HG02943 (cell line): ENCODE measurements around the gene CRP.
"Not testable (repeated sequence)": the region's sequence is repeated elsewhere in the genome, so short reads cannot be mapped to it uniquely, and the experiment has no call there.

Experiments used
- ATAC-seq: cut with Tn5 transposase; IDR thresholded peaks from one replicate; pipeline ENCODE4 v1.9.1; 2021; ENCODE audit warnings: mild to moderate bottlenecking, low read depth, moderate library complexity; ENCODE audit not compliant: unreplicated experiment

The CRP gene, protein sequence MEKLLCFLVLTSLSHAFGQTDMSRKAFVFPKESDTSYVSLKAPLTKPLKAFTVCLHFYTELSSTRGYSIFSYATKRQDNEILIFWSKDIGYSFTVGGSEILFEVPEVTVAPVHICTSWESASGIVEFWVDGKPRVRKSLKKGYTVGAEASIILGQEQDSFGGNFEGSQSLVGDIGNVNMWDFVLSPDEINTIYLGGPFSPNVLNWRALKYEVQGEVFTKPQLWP

DNA sequence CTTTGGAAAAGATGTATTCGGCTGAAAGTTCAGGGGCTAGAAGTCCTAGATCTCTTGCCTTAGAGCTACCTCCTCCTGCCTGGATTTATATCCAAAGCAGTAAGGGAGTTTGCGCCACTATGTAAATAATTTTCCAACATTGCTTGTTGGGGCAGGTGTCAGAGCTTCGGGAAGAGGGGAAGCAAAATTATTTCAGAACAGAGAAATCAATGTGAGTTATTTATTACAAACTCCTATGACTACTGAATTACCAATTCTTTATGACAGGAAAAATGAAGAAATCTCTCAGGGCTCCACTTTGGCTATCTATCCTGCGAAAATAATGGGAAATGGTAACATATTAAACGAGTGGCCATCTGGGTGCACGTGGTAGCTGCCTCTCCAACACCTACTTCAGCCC lies at the start of gene CRP:
Gene CRP (minus strand): TSS at position 61 of the 400 bp plus-strand sequence. CDS start 104 bp downstream, outside the sequence.
- no peak for ATAC-seq

DNA sequence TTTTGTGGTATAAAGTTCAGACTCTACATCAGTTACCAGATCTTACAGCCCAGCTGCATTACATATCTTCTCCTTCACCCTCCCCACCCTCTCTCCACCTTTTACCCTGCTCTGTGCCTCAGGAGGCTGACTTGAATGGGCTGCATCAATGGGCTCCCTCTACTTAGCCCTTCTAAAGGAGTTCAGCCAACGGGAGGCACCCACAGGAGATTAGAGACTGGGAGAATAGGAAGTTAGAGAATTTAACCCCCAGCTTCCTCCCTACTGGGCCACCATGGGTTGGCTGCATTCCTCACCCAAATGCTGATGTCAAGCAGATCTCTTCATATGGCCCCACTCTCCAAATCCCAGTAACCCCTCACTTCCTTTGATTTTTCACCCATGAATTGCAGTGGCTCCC lies 49.3 kb upstream of the CRP start:
- no peak for ATAC-seq

DNA sequence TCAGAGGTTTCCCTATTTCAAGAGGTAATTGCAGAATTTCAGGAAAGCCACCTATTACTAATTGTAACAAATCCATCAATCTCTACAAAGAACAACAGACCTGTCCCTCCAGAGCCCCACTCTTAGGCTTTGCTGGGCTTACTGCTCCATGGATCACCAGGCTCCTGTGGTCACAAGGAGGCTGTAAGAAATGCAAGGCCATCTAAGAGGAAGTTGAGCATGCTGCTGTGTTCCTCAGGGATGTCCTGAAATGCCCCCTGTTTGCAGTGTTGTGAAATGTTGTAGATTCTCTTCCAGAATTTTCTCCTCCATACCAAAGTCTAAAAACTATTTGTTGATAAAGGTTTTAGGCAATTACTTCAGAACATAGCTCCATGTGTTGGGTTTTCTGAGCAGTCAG lies 42.0 kb upstream of the CRP start:
- no peak for ATAC-seq

DNA sequence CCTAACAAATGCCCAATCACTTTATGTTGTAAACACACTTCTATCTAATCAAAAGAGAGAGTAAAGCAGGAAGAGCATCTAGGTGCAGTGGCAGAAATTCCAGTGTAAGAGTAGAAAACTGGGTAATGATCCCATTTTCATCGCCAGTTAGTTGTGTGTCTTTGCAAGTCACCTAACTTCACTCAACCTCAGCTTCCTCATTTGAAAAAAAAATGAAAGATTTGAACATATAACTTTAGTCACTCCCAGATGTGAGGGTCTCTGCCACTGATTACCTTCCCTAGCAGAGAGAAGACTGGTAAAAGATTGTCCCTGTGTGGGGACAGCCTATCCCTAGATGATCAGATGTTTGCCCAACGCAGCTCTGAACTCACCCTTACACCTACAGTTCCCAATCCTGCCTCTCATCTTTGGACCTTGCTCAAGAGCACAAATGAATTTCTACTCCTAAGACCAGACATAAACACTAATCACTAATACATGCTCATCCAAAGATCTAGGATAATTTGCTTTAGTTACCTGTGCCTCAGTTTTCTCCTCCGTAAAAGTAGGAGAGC lies 41.1 kb upstream of the CRP start:
- no peak for ATAC-seq

DNA sequence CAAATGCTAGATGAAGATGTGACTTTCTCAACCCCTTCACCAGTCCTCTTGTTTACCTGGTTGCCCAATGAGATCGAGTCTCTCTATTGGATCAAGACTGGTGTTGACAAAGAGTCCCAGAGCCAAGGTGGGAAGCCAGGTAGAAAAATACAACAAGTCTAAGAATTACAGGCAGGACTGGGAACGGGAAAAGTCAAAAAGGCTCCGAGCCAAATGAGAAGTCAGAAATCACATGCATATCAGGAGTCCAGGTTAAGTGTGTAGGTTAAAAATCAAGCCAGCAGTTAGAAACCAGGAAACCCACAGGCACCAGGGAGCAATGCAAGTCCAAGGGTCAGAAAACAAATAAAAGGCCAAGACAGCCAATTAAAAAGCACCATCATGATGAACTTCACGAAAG lies 39.0 kb upstream of the CRP start:
- no peak for ATAC-seq

DNA sequence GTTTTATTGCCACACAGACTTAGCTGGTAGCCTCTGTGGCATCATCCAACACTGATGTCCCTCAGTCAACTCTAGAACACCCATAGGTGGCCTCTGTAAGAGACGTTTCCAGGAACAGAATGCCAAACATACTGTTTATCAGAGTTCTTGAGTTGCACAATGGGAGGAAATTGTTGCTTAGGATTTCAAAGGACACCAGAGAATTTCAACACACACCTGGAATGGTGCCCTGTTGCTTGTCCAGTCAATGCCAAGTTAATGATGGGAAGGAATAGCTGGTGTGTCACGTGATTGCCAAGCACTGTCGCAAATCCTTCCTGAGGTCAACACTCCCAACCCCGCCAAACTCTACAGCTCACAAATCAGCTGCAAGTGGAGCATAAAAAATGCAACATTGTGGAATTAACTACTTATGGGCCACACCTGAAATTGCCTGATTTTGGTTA lies 37.8 kb upstream of the CRP start:
- no peak for ATAC-seq

DNA sequence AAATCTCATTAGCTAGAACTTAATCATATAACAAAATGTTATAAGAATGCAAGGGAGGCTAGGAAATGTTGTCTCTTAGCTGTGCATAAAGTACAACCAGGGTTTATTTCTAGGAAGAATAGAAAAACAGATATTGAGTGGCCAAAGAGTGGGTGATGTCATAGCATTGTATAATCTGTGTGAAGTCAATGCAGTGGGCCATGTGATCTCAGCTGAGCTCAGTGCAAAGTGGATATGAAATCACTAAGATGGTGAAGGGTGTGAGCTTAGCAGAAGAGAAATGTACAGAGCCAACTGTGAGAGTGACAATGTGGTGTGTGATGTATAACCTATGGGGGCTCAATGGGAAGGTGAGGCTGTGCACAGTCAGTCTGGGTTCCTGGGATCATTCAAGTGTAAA lies 36.6 kb upstream of the CRP start:
- ATAC-seq, result no peak

DNA sequence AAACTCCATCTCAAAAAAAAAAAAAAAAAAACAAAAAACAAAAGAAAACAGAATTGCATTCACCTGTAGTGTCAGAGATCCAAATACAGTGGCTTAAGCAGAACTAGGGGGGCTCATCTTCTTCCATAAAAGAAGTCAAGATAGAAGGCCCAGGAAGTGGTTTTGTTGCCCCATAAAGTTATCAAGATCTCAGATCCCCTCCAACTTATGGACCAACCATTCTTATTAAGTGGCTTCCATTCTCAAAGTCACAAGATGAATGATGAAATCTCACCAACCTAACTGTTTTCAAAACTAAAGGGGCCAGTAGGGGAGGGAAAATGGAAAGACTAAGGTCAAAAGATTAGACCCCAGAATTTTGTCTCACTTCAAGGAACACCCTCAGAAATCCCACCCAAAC lies 36.2 kb upstream of the CRP start:
- no peak for ATAC-seq

DNA sequence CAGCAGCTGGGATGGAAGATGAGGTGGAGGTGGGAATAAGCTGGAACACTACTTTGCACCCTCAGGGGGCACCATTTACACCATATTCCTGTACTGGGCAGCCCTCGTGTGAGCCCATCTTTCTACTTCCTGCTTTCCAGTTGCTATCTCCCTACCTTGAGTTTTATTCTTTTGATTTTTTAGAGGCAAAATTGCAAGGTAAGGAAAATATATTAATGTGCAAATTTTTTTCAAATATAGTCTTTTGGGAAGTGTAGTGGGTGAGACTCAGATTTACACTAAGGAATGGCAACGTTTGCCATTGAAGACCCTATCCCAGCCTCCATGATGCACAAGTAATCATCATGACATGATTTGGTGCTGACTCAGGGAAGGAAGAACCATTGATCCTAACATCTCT lies 35.2 kb upstream of the CRP start:
- ATAC-seq, result no peak

DNA sequence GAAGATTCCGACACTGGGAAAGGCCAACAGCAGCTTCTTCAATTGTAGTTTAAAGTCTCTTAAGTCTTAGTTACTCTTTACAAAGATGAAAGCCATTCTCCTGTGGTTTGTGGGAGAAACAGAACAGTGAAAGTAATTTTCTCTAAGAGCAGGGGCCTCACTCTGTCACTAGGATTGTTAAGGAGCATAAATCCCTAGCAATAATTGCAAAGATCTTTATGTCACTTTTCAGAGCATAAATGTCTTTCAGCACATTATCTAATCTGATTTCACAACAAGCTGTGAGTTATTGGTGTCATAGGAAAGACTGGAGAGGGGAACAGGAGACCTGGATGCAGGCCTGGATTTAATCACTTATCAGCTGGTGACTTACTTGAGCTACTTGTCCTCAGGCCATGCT lies 34.0 kb upstream of the CRP start:
- ATAC-seq, result no peak

DNA sequence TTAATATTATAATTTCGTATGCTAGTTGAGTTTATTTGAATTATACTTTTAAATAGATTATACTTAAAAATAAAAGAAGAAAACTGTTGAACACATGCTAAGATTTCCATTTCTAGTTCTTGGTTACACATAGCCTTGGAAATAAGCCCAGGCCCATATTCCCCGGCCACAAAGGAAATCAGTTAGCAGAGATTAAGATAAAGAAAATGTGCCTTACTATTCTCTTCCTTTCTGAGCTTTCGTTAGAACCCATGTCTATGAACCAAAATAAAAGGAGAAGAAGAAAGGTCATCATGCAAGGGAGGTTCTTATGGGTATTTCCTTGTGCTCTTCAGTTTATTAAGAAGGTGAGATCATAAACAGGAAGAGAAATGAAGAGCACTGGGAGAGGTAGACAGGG lies 32.3 kb upstream of the CRP start:
- no peak for ATAC-seq

DNA sequence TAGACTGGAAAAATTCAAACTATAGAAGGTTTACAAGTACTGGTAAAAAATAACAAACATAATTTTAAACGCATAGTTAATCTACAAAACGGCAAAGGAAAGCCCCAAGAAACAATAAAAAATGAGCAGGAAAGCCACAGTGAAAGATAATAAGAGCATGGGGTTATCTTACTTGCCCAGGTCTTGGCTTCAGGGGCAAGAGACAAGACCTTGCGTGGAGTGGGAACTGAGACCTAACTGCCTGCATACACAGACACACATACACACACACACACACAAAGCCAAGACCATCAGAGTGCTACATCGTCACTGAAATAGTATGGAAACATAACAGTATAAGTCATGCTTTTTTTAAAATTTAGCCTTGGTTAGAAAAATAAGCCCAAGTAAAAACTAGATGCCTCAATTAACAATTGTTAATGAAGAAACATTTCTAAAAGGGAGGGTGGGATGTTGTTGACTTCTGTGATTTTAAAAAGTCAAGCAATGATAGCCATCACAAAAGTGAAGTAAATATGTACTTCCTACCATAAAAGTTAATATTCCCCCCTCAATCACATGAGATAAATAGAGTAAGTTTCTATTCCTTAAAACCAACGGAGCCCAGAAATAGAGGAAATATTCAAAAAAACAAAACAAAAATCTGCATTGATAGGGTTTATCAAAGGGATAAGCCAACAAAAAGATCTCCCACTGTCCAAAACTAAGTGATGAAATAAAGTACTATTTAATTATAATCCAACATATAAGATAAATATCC lies 29.4 kb upstream of the CRP start:
- ATAC-seq, result no peak

DNA sequence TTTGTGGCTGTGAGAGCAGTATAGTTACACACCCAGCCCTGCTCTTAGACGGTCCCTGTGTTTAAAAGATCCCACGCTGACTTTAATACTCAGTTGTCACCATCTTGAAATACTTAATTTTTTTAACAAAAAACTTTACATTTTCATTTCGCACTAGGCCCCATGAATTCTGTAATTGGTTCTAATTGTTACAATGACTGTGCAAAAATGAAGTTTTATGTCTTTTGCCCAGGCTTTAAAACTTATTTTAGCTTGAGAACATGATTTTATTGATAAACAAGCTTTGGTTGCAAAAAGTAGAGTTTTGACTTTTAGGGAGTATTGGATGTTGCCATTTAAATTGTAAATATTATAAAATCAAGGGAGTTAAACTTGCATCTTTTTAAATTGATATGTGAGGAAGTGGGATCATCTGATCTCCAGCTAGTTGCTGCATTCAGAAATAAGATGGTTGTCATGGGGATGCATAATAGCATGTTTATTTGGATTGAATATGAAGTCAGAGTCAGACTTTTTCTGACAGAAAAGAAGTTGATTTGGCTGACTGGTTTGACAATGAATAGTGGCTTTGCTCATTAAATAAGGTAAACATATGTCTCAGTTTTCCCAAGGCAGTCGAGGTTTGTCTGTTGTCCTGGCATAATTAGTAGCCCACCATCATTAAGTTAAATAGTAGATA lies 23.0 kb upstream of the CRP start:
- ATAC-seq, result no peak

DNA sequence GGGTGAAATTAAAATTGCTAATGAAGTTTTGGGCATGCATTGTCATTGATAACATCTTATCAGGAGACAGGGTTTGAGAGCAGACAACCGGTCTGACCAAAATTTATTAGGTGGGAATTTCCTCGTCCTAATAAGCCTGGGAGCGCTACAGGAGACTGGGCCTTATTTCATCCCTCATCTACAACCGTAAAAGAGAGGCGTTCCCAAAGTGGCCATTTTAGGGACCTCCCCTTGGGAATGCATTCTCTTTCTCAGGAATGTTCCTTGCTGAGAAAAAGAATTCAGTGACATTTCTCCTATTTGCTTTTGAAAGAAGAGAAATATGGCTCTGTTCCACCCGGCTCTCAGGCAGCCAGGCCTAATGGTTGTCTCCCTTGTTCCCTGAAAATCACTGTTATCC lies 8.8 kb upstream of the CRP start:
- ATAC-seq, result not testable (repeated sequence)

DNA sequence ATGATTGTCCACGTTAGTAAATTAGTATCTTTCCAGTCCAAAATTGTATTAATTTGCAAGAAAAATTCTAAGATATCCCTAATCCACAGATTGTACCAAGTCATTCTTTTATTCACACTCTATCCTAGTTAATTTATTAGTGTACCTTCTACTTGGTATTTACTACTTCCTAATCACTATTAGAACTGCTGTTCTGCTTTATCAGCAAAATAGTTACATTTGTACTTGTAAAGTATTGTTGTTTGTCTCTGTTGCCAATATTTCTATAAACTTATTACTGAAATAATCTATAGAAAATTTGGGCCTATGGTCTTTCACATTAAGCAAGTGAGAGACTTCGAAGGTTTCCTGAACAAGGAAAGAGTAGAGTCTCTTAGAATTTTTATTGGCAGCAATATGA lies 5.6 kb upstream of the CRP start:
- no peak for ATAC-seq

DNA sequence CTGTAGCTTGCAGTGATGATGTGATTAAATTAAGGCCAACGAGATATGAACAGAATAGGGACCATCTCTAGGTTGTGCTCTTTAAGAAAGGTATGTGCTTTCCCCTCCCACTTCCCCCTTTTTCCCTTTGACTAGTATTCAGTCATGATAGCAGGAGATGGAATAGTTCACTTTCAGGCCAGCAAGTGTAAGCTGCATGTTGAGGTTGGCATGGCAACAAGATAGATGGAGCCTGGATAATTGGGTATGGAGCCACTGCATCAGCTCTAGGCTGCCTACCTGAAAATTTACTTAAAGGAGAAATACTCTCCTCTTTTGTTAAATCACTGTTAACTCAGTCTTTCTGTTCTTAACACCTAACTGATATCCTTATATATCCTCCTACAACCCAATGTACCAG lies 1.5 kb upstream of the CRP start:
- no peak for ATAC-seq

DNA sequence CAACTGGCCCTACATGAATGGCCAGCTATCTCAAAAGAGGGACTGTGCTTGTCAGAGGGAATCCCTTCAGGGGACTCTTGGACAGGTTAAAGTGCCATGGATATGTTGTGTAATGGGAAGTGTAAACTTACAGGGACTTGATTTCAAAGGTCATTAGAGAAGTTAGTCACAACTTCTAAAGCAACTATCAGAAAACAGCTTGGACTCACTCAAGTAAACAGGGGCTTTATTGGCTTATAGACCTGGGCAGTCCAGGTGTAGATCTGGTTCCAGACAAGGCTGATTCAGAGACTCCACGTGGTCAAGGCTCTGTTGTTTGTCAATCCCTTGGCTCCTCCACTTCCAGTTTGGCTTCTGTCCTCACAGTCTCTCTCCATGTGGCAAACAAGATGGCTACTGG lies 2.3 kb downstream of the CRP start:
- ATAC-seq, result no peak

DNA sequence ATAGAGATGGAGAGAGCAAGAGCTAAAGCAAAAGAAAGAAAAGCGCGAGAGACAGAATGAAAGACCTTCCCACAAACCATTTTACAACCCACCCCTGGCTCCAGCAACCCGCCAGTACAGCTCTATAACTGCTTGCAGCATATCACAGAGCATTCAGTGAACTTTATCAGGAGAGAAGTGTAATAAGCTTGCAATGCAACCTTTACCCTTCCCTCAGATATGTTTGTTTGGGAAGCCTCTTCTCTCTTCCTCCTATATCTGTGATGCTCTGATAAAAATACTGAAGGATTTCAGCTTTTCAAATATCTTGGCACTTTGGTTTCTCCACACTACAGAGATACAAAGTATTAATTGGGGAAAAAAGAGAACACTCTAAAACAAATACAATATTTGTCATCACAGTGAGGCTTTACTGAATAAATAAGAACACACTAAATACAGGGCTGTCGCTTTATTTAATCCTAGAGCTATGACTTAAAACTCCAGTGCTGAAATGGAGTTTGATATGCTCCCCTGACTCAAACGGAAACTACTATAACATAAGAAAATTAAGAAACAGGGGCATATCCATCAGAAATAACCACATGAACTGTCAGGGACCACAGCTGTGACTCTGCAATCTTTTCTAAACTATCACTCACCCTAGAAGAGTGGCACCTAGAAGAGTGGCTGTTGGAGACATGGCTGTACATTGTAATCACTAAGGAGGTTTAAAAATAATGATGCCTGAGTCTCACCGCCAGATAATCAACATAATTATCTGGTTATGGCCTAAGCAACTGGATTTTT lies 6.7 kb downstream of the CRP start:
- no peak for ATAC-seq

DNA sequence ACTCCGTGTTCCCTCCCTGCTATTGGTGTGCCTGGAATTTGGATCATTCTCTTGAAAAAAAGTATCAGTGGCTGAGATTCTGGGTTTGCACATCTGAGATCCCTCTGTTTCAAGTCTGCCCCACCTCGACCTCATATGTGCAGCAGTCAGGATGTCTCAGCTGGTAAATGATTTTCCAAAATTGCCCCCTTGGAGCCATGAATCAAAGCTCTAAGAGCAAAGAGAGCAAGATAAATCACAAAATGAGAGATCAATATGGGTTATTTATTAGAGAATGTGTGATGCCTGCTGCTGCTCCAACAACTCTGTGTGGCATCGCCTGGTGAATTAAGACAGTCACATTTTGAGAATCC lies 8.5 kb downstream of the CRP start:
- no peak for ATAC-seq

DNA sequence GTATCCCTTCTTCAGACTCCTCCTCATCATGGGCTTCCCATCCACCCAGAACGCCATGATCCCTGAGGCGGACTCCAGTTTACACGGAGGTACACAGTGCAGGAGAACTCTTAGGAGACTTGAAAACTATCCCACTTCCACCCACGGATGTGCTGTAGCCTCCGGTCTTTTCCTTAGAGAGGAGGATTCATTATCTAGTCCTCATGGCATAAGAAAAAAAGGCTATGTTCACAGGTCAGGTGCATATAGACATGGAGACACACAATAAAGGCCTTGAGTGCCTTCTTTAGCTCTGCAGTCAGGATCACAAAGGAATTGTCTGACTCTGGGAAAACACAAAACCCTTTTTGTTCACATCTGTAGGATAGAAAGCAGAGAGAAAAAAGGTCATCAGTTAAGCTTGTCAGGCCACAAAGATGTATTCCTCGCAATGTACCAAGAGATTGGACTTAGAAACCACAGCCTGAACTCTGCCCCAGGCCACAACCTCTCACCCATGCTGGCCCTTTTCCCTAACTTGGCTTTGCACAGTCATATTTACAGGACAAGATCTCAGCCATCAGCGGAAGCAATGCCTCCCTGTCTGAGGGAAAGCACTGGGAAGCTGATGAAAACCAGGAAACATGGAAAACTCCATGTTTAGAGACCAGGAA lies 9.0 kb downstream of the CRP start:
- no peak for ATAC-seq
